CD4-positive, alpha-beta T cell treated with Interleukin-2 at 100 ng/mL for 4 hours (primary cell): ENCODE results near the gene GHRL.

Experiments used
- DNase-seq: peaks from one replicate; pipeline ENCODE4 v3.0.0-alpha.2; 2020; ENCODE audit warnings: low spot score

GHRL gene

GRCh38 chr3:10242182-10243065 lies 50.3 kb downstream of the GHRL start:
- DNase-seq = peak; percentile 77

GRCh38 chr3:10240799-10241198 lies 51.9 kb downstream of the GHRL start:
- no peak for DNase-seq

GRCh38 chr3:10238345-10239183 lies 54.2 kb downstream of the GHRL start:
- peak; percentile 64 for DNase-seq
